Measurements from ENCODE around the gene SMARCA2.

DNA sequence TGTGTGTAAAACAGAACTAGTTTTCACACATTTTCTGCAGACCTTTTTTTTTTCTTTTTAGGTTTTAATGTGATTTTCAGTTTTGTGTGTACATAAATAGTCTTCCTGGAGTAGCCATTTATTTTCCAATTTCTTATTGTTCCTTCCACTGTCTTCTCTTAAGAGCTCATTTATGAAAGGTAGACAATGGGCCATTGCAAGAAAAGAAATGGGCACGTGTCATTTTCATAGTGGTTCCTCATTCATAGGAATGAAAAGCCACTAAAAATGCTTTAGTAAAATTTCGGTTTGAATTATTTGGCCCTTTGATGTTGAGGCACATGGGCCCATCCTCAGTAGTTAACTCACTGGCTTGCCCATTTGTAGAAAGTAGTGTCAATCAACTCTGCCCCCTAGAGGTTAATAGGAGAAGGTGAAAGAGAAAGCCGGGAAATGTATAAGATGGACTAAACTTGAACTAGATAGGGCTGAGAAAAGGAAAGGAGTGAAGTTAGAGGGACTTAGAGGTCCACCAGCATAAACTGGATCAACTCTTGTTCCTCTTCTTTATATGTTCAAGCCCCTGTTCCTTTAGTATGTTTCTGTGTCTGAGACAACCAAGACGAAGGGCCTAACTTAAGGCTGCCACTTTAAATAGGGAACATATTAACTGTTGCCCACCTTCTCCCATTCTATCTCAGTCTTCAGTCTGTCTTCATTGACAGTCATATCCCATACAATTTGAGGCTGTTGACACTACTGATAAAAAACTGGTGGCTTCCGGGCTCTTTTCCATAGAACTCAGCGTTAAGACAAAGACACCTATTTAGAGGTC, 72.6 kb downstream of the SMARCA2 start:
- TF ChIP-seq POLR2A (IDR thresholded peaks at IDR 0.05; ENCODE audit: low read length) (no peak), GATA1 (IDR thresholded peaks at IDR 0.05; ENCODE audit: low read depth, low read length) (no peak)

Measured in erythroblast (primary cell).